Mucosa of stomach (tissue), 1 donor: ENCODE data around the gene ADAM33.

Experiments
- H3K27me3 ChIP-seq: one replicate; pipeline ENCODE4 v1.7.0; 2013; ENCODE audit warnings: mild to moderate bottlenecking, low read length; ENCODE audit not compliant: control insufficient read depth, insufficient read depth
- H3K36me3 ChIP-seq: one replicate; pipeline ENCODE4 v1.7.0; 2013; ENCODE audit warnings: low read length; ENCODE audit not compliant: control insufficient read depth, insufficient read depth
- H3K4me1 ChIP-seq: one replicate; pipeline ENCODE4 v1.7.0; 2013; ENCODE audit warnings: mild to moderate bottlenecking, low read length; ENCODE audit not compliant: control insufficient read depth, insufficient read depth
- H3K4me3 ChIP-seq: one replicate; pipeline ENCODE4 v1.7.0; 2013; ENCODE audit warnings: low read length
- H3K9ac ChIP-seq: one replicate; pipeline ENCODE4 v1.7.0; 2013; ENCODE audit warnings: mild to moderate bottlenecking, low read length, moderate library complexity
- H3K9me3 ChIP-seq: one replicate; pipeline ENCODE4 v1.7.0; 2013; ENCODE audit warnings: mild to moderate bottlenecking, low read length, moderate library complexity; ENCODE audit not compliant: control insufficient read depth
- donor health status: Pancreatic carcinoma.

The ADAM33 gene

DNA sequence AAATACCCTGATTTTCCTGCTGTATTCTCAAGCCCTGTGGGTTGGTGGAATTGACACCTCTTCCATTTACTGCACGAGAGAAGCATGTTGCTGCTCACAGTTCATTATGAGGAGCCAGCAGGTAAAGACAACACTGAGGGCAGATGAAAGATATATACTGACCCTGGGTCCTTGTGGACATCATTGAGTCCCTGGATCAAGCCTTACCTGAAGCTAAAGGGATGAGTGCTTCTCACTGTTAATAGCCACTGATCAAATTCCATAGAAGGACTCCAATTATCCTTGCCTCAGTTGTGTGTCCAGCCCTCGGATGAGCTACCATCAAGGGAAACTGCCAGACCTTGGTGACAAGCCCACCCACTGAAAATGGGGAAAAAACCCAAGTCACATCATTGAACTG lies 38.3 kb upstream of the ADAM33 start:
- H3K4me3 ChIP-seq = no peak overlapping the region
- no peaks in the 10 kb centered on the region for H3K9me3 ChIP-seq
- no peaks in the 10 kb centered on the region for H3K36me3 ChIP-seq
- no peaks in the 10 kb centered on the region for H3K4me1 ChIP-seq
- H3K27me3 ChIP-seq = no peaks in the 10 kb centered on the region
- no peak overlapping the region for H3K9ac ChIP-seq

DNA sequence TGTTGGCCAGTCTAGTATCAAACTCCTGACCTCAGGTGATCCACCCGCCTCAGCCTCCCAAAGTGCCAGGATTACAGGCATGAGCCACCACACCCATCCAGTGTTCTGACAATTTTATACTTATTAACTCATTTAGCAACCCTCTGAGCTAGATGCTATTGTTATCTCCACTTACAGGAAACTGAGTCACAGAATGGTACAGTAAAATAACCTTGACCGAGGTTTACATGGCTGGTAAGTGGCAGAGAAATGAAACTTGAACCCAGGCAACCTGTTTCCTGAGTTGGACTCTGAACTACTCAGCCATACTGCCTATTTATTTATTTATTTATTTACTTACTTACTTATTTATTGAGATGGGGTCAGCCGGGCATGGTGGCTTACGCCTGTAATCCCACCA lies 37.2 kb upstream of the ADAM33 start:
- no peak overlapping the region for H3K9ac ChIP-seq
- H3K9me3 ChIP-seq = no peaks in the 10 kb centered on the region
- no peak overlapping the region for H3K4me3 ChIP-seq
- H3K4me1 ChIP-seq = no peaks in the 10 kb centered on the region
- H3K27me3 ChIP-seq = no peaks in the 10 kb centered on the region
- no peaks in the 10 kb centered on the region for H3K36me3 ChIP-seq

DNA sequence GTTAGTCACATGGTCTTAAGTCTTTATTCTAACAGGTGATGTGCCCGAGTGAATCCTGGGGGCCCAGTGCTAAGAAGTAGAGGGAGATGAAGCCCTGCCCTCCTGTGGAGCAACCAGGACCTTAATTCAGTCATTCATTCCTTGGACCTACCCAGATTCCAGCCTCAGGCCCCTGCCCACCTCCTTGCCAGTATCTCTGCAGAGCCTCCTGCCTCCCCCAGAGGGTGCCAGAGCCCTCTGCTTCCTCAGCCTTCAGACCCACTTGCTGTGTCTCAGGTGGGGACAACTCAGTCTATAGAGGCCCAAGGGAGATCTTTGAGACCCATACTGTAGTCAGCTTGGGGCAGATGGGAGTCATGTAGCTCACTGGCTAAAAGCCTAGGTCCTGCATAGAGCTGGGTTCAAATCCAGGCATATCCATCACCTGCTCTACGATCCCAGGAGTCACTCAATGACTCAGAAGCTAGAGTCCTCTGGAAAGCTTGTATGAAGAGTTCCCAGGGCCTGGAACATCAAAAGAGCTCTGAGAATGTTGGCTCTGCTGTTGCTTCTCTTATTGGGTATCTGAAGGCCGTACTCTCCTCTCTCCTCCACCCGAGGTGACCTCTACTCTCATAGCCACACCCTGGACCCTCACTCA lies 34.5 kb upstream of the ADAM33 start:
- Histone ChIP-seq H3K36me3 (no peaks in the 10 kb centered on the region), H3K9ac (no peak overlapping the region), H3K9me3 (no peaks in the 10 kb centered on the region), H3K4me1 (no peaks in the 10 kb centered on the region), H3K4me3 (no peak overlapping the region), H3K27me3 (no peaks in the 10 kb centered on the region)

DNA sequence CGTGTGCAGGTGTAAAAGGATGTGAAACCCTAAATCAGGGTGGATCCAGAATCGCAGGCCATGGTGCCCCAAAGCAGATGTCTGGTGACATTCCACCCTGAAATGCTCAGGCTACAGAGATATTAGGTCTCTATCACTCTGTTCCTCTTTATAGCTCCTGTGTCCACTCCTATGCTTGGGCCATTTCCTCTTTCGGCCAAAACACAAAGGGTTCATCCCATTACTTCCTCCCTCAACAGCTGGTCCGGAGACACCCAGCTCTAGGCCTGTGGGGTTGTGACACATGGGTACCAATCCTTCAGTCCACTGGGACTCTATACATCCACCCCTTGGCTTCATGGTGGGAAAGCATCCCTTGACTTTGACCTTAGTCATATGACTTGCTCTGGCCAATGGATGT lies 32.3 kb upstream of the ADAM33 start:
- no peak overlapping the region for H3K4me3 ChIP-seq
- H3K4me1 ChIP-seq = no peaks in the 10 kb centered on the region
- no peaks in the 10 kb centered on the region for H3K36me3 ChIP-seq
- no peak overlapping the region for H3K9ac ChIP-seq
- H3K27me3 ChIP-seq = no peaks in the 10 kb centered on the region
- no peaks in the 10 kb centered on the region for H3K9me3 ChIP-seq

DNA sequence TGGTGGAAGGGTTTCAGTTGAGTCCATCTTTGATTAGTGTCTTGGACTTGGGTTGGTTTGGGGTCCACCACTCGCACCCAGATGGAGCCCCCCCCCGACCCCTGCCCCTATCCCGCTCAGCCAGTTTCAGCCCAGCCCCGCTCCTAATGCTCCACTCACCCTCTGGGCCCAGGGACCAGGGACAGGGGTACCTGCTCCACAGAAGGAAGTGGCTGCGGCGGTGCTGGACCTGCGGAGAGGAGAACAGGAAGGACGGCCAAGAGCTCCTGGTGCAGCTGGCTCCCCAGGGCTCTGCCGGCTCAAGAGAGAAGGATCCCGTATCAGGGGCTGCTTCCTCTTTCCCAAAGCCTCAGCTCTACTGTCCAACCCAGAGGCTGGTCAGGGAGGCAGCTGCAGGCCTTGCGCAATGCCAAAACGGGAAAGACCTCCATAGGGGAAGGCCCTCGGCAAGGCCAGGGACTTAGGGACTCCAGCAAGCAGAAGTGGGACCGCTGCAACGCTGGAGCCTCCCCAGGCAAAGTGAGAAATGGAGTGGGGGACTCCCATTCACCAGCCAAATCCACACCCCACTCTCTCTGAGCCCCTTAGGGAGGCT lies 30.6 kb upstream of the ADAM33 start, which contains the start of gene SIGLEC1:
SIGLEC1 (minus strand) TSS at position 322 of the 595 bp plus-strand sequence. CDS start 5,472 bp downstream, outside the sequence.
- no peak within 1 kb of the TSS for H3K4me3 ChIP-seq

DNA sequence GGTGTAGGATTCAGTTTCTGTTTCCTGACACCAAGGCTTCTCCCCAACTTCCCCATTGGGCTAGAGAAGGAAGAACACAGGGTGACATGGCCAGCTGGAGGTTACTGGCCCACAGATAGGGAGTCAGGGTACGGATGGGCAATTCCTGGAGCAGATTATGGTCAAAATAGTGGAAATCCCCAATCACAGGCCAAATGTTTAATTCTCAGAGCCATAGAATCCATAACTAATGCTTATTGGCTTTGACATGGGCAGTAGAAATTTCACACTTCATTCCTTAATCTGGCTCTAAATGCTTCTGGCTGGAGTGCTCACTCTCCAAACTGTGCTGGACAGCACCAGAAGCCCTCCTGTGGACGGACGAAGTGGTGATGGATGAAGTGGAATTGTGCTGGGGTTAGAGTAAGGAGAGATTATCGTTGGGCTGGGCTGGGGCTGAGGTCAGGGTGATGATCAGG lies 29.7 kb upstream of the ADAM33 start:
- Histone ChIP-seq H3K4me1 (no peaks in the 10 kb centered on the region), H3K9ac (no peak overlapping the region), H3K27me3 (no peaks in the 10 kb centered on the region), H3K4me3 (no peak overlapping the region), H3K9me3 (no peaks in the 10 kb centered on the region), H3K36me3 (no peaks in the 10 kb centered on the region)

More for the DNA sequence above, 30.6 kb upstream of the ADAM33 start, which contains the start of gene SIGLEC1:
- H3K36me3 ChIP-seq = no peaks in the 10 kb centered on the region
- H3K9ac ChIP-seq = no peak within 1 kb of the TSS
- H3K27me3 ChIP-seq = no peaks in the 10 kb centered on the region
- H3K4me1 ChIP-seq = no peaks in the 10 kb centered on the region
- H3K9me3 ChIP-seq = no peaks in the 10 kb centered on the region

DNA sequence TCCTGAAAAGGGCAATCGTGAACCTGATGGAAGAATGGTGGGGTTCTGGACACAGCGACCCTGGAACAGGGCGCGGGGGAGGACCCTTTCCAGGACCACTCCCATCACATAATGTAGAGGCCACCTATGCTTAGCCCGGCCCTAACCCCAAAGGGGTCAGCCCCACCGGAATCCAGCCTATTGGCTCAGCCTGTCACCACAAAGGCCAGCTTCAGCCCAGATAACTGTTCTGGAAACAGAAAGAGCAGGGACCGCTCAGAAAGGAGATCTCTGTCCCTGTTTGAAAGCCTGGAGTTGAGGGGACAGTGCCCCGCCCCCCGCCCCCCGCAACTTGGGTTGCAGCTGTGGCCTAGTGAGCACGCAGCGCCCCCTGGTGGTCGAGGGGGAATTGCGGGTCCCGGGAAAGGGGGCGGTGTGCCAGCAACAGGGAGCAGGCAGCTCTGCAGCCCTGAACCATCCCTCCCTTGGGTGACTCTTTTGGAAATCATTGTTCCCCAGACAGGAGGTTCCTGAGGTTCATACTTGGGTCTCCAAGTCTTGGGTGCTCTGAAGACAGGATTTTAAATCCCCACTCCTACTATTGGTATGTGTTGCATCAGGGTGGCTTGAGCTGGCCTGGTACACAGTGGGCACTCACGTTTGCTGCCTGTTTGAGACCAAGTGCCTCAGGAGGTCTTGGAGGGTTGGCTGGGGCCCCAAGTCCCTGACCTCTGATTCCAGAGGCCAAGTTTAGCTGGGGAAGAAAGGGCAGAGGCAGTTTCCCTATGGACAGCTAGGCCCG lies 29.1 kb upstream of the ADAM33 start:
- Histone ChIP-seq H3K9me3 (no peaks in the 10 kb centered on the region), H3K4me3 (no peak overlapping the region), H3K36me3 (no peaks in the 10 kb centered on the region), H3K9ac (no peak overlapping the region), H3K4me1 (no peaks in the 10 kb centered on the region), H3K27me3 (no peaks in the 10 kb centered on the region)

DNA sequence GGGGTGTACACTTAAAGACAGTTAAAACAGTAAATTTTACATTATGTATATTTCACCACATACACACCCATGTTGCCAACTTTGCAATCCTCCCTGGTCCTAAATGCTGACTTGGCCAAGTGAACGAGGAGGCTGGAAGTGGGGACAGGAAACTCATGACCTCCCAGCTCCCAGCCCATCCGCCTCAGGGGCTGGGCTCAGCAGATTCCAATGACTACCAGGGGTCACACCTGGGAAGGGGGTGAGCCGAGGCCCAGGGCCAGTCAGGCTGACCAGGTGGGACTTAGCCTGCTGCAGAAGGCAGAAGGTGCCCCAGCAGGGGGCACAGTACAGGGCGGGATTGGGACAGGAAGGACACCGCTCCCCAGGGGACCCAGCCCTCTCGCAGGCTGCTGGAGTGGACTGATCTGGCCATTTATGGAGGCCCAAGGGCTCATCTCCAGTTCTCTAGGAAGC lies 28.2 kb upstream of the ADAM33 start:
- Histone ChIP-seq H3K9me3 (no peaks in the 10 kb centered on the region), H3K4me3 (no peak overlapping the region), H3K27me3 (no peaks in the 10 kb centered on the region), H3K36me3 (no peaks in the 10 kb centered on the region), H3K4me1 (no peaks in the 10 kb centered on the region), H3K9ac (no peak overlapping the region)

DNA sequence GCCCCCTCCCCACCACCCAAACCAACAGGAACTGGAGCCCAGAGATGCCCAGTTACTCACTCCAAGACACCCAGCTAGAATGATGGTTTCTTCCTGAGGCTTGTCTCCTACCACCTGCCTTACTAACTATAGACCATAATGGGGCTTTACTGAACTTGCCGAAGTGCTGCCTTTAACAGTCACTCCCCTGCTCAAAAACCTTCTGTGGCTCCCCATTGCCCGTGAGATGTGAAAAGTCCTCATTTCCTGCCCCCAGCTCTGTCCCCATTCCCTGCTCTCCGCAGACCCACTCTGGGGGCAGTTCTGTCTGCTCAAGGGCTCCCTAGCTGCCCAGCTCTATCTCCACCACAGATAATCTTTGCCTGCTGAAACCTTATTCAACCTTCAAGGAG lies 25.7 kb upstream of the ADAM33 start:
- Histone ChIP-seq H3K4me3 (no peak overlapping the region), H3K27me3 (no peaks in the 10 kb centered on the region), H3K4me1 (no peaks in the 10 kb centered on the region), H3K9me3 (no peaks in the 10 kb centered on the region), H3K36me3 (no peaks in the 10 kb centered on the region), H3K9ac (no peak overlapping the region)

DNA sequence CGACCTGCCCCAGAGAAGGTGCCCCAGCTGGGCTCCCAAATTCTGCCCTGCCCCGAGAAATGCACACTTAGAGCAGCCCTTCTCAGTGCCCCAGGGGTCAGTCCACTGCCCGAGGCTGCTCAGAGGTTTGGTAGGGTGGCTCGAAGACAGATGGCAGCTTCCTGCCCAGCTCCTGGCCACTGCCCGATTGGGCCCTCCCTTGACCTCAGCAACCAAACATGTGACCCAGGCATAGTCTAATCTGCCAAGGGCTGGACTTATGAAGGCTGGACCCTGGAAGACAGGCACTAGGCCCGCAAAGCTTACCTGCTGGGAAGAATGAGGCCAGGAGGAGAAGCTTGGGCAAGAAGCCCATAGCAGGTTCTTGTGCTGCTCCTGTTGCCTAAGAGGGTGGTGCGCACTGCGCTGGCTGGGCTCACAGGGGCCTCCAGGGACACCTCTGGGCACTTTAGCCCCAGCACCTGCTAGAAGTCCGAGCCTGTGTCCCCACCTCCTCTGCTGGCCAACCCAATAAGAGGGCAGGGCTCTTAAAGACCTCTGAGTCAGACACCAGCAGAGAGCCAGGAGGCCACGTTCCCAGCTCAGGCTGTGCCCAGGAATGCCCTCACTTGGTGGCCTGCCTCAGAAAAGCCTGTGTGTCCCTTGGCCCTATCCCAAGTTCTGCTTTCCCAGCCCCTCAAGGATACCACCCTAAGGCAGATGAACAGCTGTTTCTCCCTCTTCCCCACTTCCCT lies 25.1 kb upstream of the ADAM33 start:
- H3K9me3 ChIP-seq = no peaks in the 10 kb centered on the region
- no peaks in the 10 kb centered on the region for H3K36me3 ChIP-seq
- no peak overlapping the region for H3K4me3 ChIP-seq
- H3K27me3 ChIP-seq = no peaks in the 10 kb centered on the region
- no peaks in the 10 kb centered on the region for H3K4me1 ChIP-seq
- no peak overlapping the region for H3K9ac ChIP-seq

DNA sequence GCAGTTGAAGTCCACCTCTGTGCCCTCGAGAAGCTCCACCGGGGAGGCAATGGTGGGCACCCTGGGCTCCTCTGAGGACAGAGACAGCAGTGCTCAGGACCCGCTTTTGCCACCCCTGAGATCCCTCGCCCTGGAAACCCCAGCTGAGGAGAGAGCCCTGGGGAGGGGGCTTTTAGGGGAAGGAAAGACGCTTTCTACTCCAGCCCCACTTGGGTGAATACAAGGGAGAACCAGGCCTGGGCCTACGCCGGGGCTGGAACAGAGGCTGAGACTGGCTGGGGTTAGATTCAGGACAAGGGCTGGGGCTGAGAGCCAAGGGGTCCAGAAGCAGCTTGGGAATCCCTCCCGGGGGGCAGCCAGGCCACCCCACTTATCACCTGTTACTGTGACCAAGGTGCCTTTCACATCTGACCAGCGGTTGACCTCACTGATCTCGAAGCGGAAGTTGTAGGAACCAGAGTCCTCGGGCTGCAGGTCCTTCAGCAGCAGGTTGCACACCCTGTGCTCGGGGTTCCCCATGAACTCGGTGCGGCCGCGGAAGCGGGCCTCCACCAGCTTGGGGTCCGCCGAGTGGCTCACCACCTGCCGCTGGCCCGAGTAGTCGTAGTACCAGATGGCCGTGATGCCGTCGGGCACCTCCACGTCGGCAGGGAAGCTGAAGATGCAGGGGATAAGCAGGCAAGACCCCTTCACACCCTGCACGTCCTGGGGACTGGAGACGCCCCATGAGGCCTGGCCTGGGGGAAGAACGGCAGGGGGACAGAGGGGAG lies 24.3 kb upstream of the ADAM33 start:
- Histone ChIP-seq H3K27me3 (no peaks in the 10 kb centered on the region), H3K9ac (no peak overlapping the region), H3K4me3 (no peak overlapping the region), H3K36me3 (no peaks in the 10 kb centered on the region), H3K9me3 (no peaks in the 10 kb centered on the region), H3K4me1 (no peaks in the 10 kb centered on the region)
